Endodermal cell (in vitro differentiated cells): ENCODE measurements around the gene CST9. TPM values are rescaled to one million over a fixed set of nuclear protein-coding genes. Genes with fewer than 3 reads are reported as not detected.

Experiments
- DNase-seq: peaks from one replicate; pipeline ENCODE4 v3.0.0-alpha.2; 2017
- H3K27ac ChIP-seq: 2 replicates; pipeline ENCODE4 v1.5.1; 2013; ENCODE audit warnings: mild to moderate bottlenecking, low read depth, low read length, moderate library complexity
- H3K27me3 ChIP-seq: 2 replicates; pipeline ENCODE4 v1.6.1; 2013; ENCODE audit warnings: mild to moderate bottlenecking, low read length, moderate library complexity; ENCODE audit not compliant: insufficient read depth, control insufficient read depth, poor library complexity, severe bottlenecking
- H3K36me3 ChIP-seq: 2 replicates; pipeline ENCODE4 v1.7.0; 2013; ENCODE audit warnings: mild to moderate bottlenecking, low read length, moderate library complexity; ENCODE audit not compliant: control insufficient read depth, insufficient read depth
- H3K4me1 ChIP-seq: one replicate; pipeline ENCODE4 v1.7.0; 2013; ENCODE audit warnings: low read length; ENCODE audit not compliant: control insufficient read depth, insufficient read depth
- H3K4me3 ChIP-seq: 2 replicates; pipeline ENCODE4 v1.5.1; 2013; ENCODE audit warnings: mild to moderate bottlenecking, low read length, moderate library complexity
- H3K9ac ChIP-seq: 2 replicates; pipeline ENCODE4 v1.6.1; 2013; ENCODE audit warnings: mild to moderate bottlenecking, low read length, moderate library complexity; ENCODE audit not compliant: poor library complexity, severe bottlenecking; ENCODE audit errors: extremely low read depth
- H3K9me3 ChIP-seq: 2 replicates; pipeline ENCODE4 v1.6.1; 2013; ENCODE audit warnings: mild to moderate bottlenecking, low read length, moderate library complexity; ENCODE audit not compliant: control insufficient read depth
- H3K27ac Mint-ChIP-seq: 2 replicates; pipeline ENCODE4 v1.8.0; 2020; ENCODE audit warnings: mixed read lengths
- H3K27me3 Mint-ChIP-seq: 2 replicates; pipeline ENCODE4 v1.8.0; 2021; ENCODE audit warnings: mild to moderate bottlenecking, mixed read lengths; ENCODE audit not compliant: insufficient read depth
- H3K36me3 Mint-ChIP-seq: 2 replicates; pipeline ENCODE4 v1.8.0; 2020; ENCODE audit warnings: low read depth, mixed read lengths
- H3K4me1 Mint-ChIP-seq: 2 replicates; pipeline ENCODE4 v1.8.0; 2020; ENCODE audit warnings: mixed read lengths
- H3K4me3 Mint-ChIP-seq: 2 replicates; pipeline ENCODE4 v1.8.0; 2020; ENCODE audit warnings: mild to moderate bottlenecking, moderate library complexity, mixed read lengths
- H3K9me3 Mint-ChIP-seq: 2 replicates; pipeline ENCODE4 v1.8.0; 2020; ENCODE audit warnings: mild to moderate bottlenecking, mixed read lengths
- CTCF ChIP-seq: fragments of 200-600 bp; sonication (generic); conservative IDR thresholded peaks from 2 replicates; pipeline ENCODE4 v1.5.0; 2021; ENCODE audit warnings: antibody characterized with exemption, mild to moderate bottlenecking
- WGBS, 2 experiments: methylation state at CpG; one replicate each; pipeline versions ENCODE4 v1.1.5 to v1.1.7; 2013; ENCODE audit warnings: missing lambda C conversion rate in 2 of 2, mixed read lengths in 1 of 2; ENCODE audit not compliant: insufficient coverage in 1 of 2, insufficient read length in 1 of 2; 5-methylcytosine and 5-hydroxymethylcytosine counted together
- total RNA-seq, 2 donors: library from RNA; stranded (reverse); fragmentation: NEBNext Ultra II Directional in 1 of 2; extraction: Animal tissue kit (Norgen Biotek cat#: 25700) in 1 of 2; gene quantifications; 2 replicates in 1 of 2; 3 replicates in 1 of 2; pipeline ENCODE4 v1.2.1, GENCODE V29; 2021

CST9 gene
- total RNA-seq, 2 donors from 2014 or later, result not detected

- Mint-ChIP-seq H3K4me3 (peak overlapping the region; percentile 37), H3K4me1 (no peaks in the 10 kb centered on the region), H3K27ac (peak overlapping the region; percentile 39), H3K27me3 (peaks cover 7% of the 10 kb centered on the region), H3K9me3 (peaks cover 8% of the 10 kb centered on the region), H3K36me3 (no peaks in the 10 kb centered on the region)
- Histone ChIP-seq H3K27ac (no peak overlapping the region), H3K4me1 (no peaks in the 10 kb centered on the region), H3K27me3 (no peaks in the 10 kb centered on the region), H3K9ac (no peak overlapping the region), H3K4me3 (peak overlapping the region; percentile 40), H3K9me3 (no peaks in the 10 kb centered on the region), H3K36me3 (no peaks in the 10 kb centered on the region)
- no peak for DNase-seq
- no peak for TF ChIP-seq CTCF
- WGBS, 2 experiments, result 74 to 93% methylated on average over 3 to 10 of the region's 10 CpGs
Measured at GRCh38 chr20:23588434-23589403, 17.0 kb downstream of the CST9 start.

GRCh38 chr20:23587631-23588030, 18.1 kb downstream of the CST9 start:
- Mint-ChIP-seq H3K27me3 (peaks cover 7% of the 10 kb centered on the region), H3K27ac (no peak overlapping the region), H3K4me3 (no peak overlapping the region), H3K4me1 (no peaks in the 10 kb centered on the region), H3K9me3 (peaks cover 8% of the 10 kb centered on the region), H3K36me3 (no peaks in the 10 kb centered on the region)
- H3K27ac ChIP-seq, result no peak overlapping the region
- WGBS, 2 experiments, result 75 to 81% methylated on average over 6 to 7 of the region's 7 CpGs
- no peak overlapping the region for H3K4me3 ChIP-seq
- no peaks in the 10 kb centered on the region for H3K27me3 ChIP-seq
- H3K4me1 ChIP-seq, result no peaks in the 10 kb centered on the region
- H3K9me3 ChIP-seq, result no peaks in the 10 kb centered on the region
- no peak overlapping the region for H3K9ac ChIP-seq
- no peaks in the 10 kb centered on the region for H3K36me3 ChIP-seq
- TF ChIP-seq CTCF, result no peak
- DNase-seq, result no peak

DNA sequence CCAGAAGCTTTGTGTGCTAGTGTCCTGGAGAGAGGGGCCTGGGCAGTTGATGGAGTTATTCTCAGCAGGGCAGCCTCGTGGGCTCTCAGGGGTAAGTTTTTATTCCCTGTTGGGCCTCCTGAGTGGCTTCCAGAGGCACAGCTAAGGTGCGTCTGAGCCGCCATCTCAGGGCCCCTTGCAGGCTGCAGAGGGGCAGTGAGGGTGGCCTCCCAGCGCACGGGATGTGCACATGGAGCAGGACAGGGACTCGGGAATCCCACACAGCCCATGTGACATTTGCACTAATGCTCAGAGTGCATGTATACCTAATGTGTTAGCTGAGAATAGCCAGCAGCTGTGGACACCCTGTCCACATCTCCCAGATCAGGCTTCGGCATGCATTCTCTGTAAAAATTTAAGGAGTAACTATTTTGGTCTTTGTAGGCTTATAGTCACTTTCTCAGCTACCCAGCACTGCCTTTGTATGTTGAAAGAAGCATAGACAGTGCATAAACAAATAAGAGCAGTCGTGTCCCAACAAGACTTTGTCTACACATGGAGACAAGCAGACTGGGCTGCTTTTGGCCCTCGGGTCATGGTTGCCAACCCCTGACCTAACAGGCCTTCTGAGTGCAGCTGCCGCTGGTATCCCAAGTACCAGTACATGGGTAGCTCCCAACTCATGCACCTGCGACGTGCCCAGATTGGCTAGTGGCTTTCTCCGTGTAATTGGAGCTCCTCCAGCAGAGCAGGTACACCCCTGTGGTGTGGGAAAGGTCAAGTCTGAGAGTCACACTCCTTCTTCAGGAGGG, 18.8 kb downstream of the CST9 start:
- Histone ChIP-seq H3K36me3 (no peaks in the 10 kb centered on the region), H3K9me3 (no peaks in the 10 kb centered on the region), H3K27me3 (no peaks in the 10 kb centered on the region), H3K27ac (no peak overlapping the region), H3K9ac (no peak overlapping the region), H3K4me3 (no peak overlapping the region), H3K4me1 (no peaks in the 10 kb centered on the region)
- no peak for TF ChIP-seq CTCF
- H3K27me3 Mint-ChIP-seq, result peaks cover 7% of the 10 kb centered on the region
- DNase-seq, result peak; percentile 47
- no peak overlapping the region for H3K27ac Mint-ChIP-seq
- no peak overlapping the region for H3K4me3 Mint-ChIP-seq
- no peaks in the 10 kb centered on the region for H3K36me3 Mint-ChIP-seq
- peaks cover 7% of the 10 kb centered on the region for H3K4me1 Mint-ChIP-seq
- WGBS, 2 experiments, result 85 to 91% methylated on average over 9 to 13 of the region's 13 CpGs
- peaks cover 8% of the 10 kb centered on the region for H3K9me3 Mint-ChIP-seq
